SK-N-MC (cell line): Measurements from ENCODE around the gene MAPK8IP3.

Source experiments
- DNase-seq: peaks from one replicate; pipeline ENCODE4 v3.0.0-alpha.2; 2011; ENCODE audit warnings: low read depth, low spot score
- H3K27ac ChIP-seq: fragments of 200-600 bp; sonication (generic); 2 replicates; pipeline ENCODE4 v1.5.1; 2016; ENCODE audit warnings: mixed run types
- H3K36me3 ChIP-seq: fragments of 200-600 bp; sonication (generic); 2 replicates; pipeline ENCODE4 v1.6.1; 2017; ENCODE audit warnings: antibody characterized with exemption, low read length, mixed read lengths; ENCODE audit not compliant: insufficient read depth
- H3K4me3 ChIP-seq: fragments of 200-600 bp; sonication (generic); 2 replicates; pipeline ENCODE4 v1.5.1; 2016
- H3K9ac ChIP-seq: fragments of 200-600 bp; sonication (generic); 2 replicates; pipeline ENCODE4 v1.8.0; 2017; ENCODE audit warnings: mixed run types, mixed read lengths; ENCODE audit not compliant: insufficient read length
- H3K9me3 ChIP-seq: fragments of 200-600 bp; sonication (generic); 2 replicates; pipeline ENCODE4 v1.6.1; 2017; ENCODE audit warnings: low read depth, mild to moderate bottlenecking, antibody characterized with exemption, low read length, moderate library complexity, mixed read lengths
- EZH2 ChIP-seq: fragments of 200-600 bp; sonication (generic); IDR thresholded peaks from one replicate; pipeline ENCODE4 v1.6.1; 2017; ENCODE audit warnings: antibody characterized with exemption
- FOXP2 ChIP-seq: optimal IDR thresholded peaks from 2 replicates; pipeline ENCODE3; 2011; ENCODE audit warnings: mild to moderate bottlenecking, moderate library complexity; ENCODE audit not compliant: insufficient read depth; ENCODE audit errors: extremely low read length, control extremely low read depth
- POLR2AphosphoS5 ChIP-seq: IDR thresholded peaks from 2 replicates; pipeline ENCODE4 v1.6.1; 2012; ENCODE audit warnings: mild to moderate bottlenecking, low read depth, low read length, borderline replicate concordance

Gene MAPK8IP3

GRCh38 chr16:1757714-1758461 is 51.9 kb downstream of the MAPK8IP3 start:
- H3K9me3 ChIP-seq, result no peaks in the 10 kb centered on the region
- no peak overlapping the region for H3K27ac ChIP-seq
- H3K4me3 ChIP-seq, result no peak overlapping the region
- DNase-seq, result no peak
- no peaks in the 10 kb centered on the region for H3K36me3 ChIP-seq
- TF ChIP-seq POLR2AphosphoS5, result no peak
- no peak for TF ChIP-seq EZH2
- TF ChIP-seq FOXP2, result no peak
- H3K9ac ChIP-seq, result no peak overlapping the region

GRCh38 chr16:1758923-1759322 is 52.9 kb downstream of the MAPK8IP3 start:
- DNase-seq, result no peak
- no peak overlapping the region for H3K9ac ChIP-seq

GRCh38 chr16:1759511-1759910 is 53.5 kb downstream of the MAPK8IP3 start:
- DNase-seq, result no peak
- H3K4me3 ChIP-seq, result no peak overlapping the region
- H3K9me3 ChIP-seq, result no peaks in the 10 kb centered on the region
- no peaks in the 10 kb centered on the region for H3K36me3 ChIP-seq
- no peak for TF ChIP-seq FOXP2
- no peak for TF ChIP-seq EZH2
- no peak for TF ChIP-seq POLR2AphosphoS5
- H3K27ac ChIP-seq, result no peak overlapping the region
- H3K9ac ChIP-seq, result no peak overlapping the region

More at GRCh38 chr16:1758923-1759322, 52.9 kb downstream of the MAPK8IP3 start:
- H3K27ac ChIP-seq, result no peak overlapping the region
- no peaks in the 10 kb centered on the region for H3K36me3 ChIP-seq
- TF ChIP-seq FOXP2 (no peak), POLR2AphosphoS5 (no peak), EZH2 (no peak)
- no peak overlapping the region for H3K4me3 ChIP-seq
- no peaks in the 10 kb centered on the region for H3K9me3 ChIP-seq

GRCh38 chr16:1760911-1761310 is 54.9 kb downstream of the MAPK8IP3 start:
- Histone ChIP-seq H3K9me3 (no peaks in the 10 kb centered on the region), H3K9ac (no peak overlapping the region), H3K4me3 (no peak overlapping the region), H3K36me3 (no peaks in the 10 kb centered on the region), H3K27ac (no peak overlapping the region)
- TF ChIP-seq POLR2AphosphoS5 (no peak), FOXP2 (no peak), EZH2 (no peak)
- DNase-seq, result no peak

- no peak for DNase-seq
- Histone ChIP-seq H3K9me3 (no peaks in the 10 kb centered on the region), H3K4me3 (no peak overlapping the region), H3K9ac (no peak overlapping the region), H3K36me3 (no peaks in the 10 kb centered on the region), H3K27ac (no peak overlapping the region)
- TF ChIP-seq FOXP2, result no peak
- TF ChIP-seq POLR2AphosphoS5, result no peak
- no peak for TF ChIP-seq EZH2
Observed at GRCh38 chr16:1761751-1762150, 55.8 kb downstream of the MAPK8IP3 start.

- Histone ChIP-seq H3K9ac (no peak overlapping the region), H3K27ac (no peak overlapping the region), H3K9me3 (no peaks in the 10 kb centered on the region), H3K36me3 (no peaks in the 10 kb centered on the region; the same call in 1 of the 2 replicates), H3K4me3 (no peak overlapping the region)
- DNase-seq, result no peak
- TF ChIP-seq FOXP2 (no peak), EZH2 (no peak), POLR2AphosphoS5 (no peak)
Observed at GRCh38 chr16:1762196-1762878, 56.3 kb downstream of the MAPK8IP3 start.

GRCh38 chr16:1762879-1763520 is 57.0 kb downstream of the MAPK8IP3 start:
- Histone ChIP-seq H3K9me3 (no peaks in the 10 kb centered on the region), H3K9ac (no peak overlapping the region), H3K4me3 (no peak overlapping the region), H3K36me3 (no peaks in the 10 kb centered on the region; the same call in 1 of the 2 replicates), H3K27ac (no peak overlapping the region)
- DNase-seq, result no peak
- TF ChIP-seq EZH2, result no peak
- TF ChIP-seq FOXP2, result no peak
- no peak for TF ChIP-seq POLR2AphosphoS5

GRCh38 chr16:1763521-1764511 is 57.8 kb downstream of the MAPK8IP3 start:
- no peak for DNase-seq
- Histone ChIP-seq H3K27ac (no peak overlapping the region), H3K4me3 (no peak overlapping the region), H3K36me3 (no peaks in the 10 kb centered on the region; the same call in 1 of the 2 replicates), H3K9ac (no peak overlapping the region), H3K9me3 (no peaks in the 10 kb centered on the region)
- no peak for TF ChIP-seq EZH2
- no peak for TF ChIP-seq POLR2AphosphoS5
- no peak for TF ChIP-seq FOXP2
